GM12891 (cell line): ENCODE data around the gene ELMO1.

ENCODE experiments used
- POLR2A ChIP-seq: IDR thresholded peaks from 2 replicates; pipeline ENCODE4 v1.6.1; 2011; ENCODE audit warnings: low read depth, low read length, control low read depth
- POLR2AphosphoS5 ChIP-seq: IDR thresholded peaks from 2 replicates; pipeline ENCODE4 v1.6.1; 2011; ENCODE audit warnings: low read depth, low read length, control low read depth
- POU2F2 ChIP-seq: IDR thresholded peaks from 2 replicates; pipeline ENCODE4 v1.6.1; 2011; ENCODE audit warnings: low read depth, mild to moderate bottlenecking, control low read depth, low read length, moderate library complexity
- TAF1 ChIP-seq: IDR thresholded peaks from 2 replicates; pipeline ENCODE4 v1.6.1; 2011; ENCODE audit warnings: low read depth, low read length, control low read depth

GRCh38 chr7:36900988-36901710 is 547.5 kb downstream of the ELMO1 start:
- TF ChIP-seq POLR2A (no peak), POLR2AphosphoS5 (no peak), TAF1 (no peak), POU2F2 (no peak)
